ENCODE measurements around the gene TUFT1.
"Not testable (repeated sequence)": the region's sequence is repeated elsewhere in the genome, so short reads cannot be mapped to it uniquely, and the experiment has no call there.

The TUFT1 gene

DNA sequence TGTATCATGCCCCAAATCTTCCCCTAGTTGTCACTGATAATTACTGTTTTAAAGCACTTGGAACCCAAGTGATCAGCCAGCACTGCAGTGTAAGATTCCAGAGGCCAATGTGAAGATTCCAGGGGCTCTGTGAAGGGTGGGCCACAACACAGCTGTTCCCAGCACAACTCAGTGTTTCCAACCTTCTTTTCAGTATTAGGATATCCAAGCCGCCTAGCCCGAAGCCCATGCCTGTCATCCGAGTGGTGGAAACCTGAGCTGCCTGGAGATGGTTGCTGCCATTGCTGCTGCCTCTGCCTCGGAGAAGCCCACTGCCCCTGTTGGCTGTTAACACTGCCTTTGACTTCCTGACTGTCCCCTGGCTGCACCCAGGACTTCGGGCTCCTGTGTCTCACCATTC lies 41.3 kb downstream of the TUFT1 start:
- no peak for DNase-seq (ENCODE audit: low read depth)

DNA sequence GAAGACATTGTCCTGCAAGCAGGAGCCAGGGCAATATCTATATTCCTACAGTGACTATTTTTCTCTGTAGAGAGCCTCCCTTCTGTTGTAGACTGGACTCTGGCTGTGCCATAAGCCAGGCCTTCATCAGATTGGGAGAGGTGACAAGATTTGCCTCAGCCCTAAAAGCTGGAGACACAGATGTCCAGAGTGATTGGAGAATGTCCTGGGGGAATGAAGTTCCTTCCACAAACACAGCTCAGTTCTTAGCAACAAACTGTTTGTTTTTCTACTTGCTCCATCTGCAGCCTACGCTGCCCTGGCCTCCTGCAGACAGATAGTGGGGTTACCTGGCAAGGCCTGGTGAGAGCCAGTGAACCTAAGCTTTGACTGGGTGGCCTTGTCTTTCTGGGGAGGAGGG lies 41.8 kb downstream of the TUFT1 start:
- DNase-seq (ENCODE audit: low read depth), result no peak

DNA sequence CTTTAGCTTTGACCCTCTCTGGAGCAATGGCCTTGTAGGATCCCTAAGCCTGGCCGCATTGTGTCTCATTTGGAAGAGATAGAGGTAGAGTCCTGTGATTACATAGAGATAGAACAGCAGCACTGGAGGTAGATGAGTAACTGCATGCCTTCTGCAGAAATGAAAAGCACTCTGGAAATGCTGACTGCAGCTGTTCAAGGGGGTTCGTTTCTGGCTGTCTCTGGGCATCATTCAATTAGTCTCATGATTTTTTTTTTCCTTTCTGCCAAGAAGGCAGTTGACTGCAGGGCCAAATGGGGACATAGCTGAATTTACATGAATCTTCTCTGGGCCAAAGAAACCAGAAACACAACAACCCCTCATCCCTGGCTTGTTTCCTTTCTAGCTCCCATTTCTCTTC lies 43.7 kb downstream of the TUFT1 start:
- DNase-seq (ENCODE audit: low read depth), result no peak

DNA sequence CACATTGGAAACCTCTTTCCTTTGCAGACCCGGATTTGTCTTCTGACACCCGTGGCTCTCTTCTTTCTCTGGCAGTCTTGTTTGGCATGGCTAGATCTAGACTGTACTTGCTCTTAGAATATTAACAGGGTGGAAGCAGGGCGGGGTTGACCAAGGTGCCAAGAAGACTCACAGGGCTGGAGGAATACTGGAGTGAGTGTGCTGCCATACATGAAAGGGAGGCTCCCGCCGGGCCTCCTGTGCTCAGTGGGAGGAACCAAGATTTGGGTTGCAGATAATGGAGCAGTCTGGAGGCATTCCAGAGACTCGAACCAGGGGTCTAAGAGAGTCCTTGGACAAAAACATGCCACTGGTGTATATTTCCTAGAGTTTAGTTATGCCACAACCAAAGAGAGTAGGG lies 44.2 kb downstream of the TUFT1 start:
- DNase-seq (ENCODE audit: low read depth), result no peak

DNA sequence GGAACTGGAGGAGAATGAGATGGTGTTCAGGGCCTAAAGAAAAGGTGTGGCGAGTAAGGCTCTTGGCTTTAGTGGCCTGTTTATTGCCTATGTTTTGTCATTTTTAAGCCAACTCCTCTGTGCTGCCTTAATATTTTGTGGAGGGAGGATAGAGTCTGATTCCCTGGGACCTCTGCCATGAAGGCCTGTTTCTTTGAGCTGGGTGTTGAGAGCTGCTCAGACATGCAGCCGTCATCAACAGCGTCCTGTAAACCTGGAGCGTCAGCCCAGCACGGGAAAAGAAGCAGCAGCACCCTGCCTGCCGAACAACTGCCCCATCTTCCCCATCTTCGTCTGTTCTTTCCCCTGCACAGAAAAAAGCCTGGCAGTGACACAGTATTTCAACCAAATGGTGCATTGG lies 44.7 kb downstream of the TUFT1 start:
- DNase-seq (ENCODE audit: low read depth), result no peak

DNA sequence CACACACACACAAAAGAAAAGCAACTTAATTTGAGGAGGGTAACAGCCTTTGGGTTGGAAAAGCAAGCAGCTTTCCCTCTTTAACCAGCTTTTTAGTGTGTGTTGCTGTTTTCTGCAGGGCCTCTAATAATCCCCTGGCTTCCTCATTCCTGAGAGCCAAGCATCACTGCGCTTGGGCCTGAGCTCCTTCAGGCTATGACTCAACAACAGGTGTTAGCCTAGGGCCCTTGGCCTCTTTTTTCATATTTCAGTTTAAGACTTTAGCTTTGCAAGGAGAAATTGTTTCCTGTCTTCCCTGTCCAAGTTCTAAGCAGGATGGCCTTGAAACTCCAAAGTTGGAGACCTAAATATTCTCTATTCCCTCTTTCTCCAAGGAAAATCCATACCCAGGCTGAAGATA lies 45.5 kb downstream of the TUFT1 start:
- DNase-seq (ENCODE audit: low read depth), result no peak

DNA sequence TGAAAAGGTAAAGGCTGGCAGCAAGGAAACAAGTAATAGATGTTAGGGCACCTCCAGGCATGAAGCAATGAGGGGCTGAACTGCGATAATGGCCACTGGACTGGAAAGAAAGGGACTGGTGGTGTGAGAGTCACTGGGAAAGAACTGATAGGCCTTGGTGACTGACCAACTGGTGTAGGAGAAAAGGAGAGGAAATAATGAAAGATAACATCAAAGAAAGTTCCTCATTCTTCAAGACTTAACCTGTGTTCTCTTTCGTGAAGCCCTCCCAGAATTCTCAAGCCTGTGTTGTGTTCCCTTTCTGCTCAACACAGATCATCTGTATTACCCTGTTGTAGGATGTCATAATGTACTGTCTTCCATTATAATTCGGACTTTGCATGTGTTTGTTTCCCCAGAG lies 50.9 kb downstream of the TUFT1 start:
- no peak for DNase-seq (ENCODE audit: low read depth)

DNA sequence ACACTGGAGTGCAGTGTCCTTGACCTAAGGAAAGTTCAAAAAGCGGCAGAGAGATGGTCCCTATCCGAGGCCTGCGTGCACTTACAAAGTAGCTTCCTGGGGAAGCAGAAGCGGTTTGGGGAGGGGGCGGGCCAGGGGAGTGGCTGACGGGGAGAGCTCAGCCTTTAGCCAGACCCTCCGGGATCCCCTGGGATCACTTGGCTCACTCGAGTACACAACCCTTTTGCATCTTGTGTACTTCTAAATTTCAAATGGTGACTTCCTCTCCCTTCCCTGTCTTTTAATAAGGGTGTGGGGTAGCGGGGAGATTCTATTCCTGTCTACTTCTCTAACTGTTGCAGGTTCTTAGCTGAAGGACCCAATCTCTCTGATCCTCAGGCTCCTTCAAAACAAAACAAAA lies 53.6 kb downstream of the TUFT1 start:
- DNase-seq (ENCODE audit: low read depth), result no peak

DNA sequence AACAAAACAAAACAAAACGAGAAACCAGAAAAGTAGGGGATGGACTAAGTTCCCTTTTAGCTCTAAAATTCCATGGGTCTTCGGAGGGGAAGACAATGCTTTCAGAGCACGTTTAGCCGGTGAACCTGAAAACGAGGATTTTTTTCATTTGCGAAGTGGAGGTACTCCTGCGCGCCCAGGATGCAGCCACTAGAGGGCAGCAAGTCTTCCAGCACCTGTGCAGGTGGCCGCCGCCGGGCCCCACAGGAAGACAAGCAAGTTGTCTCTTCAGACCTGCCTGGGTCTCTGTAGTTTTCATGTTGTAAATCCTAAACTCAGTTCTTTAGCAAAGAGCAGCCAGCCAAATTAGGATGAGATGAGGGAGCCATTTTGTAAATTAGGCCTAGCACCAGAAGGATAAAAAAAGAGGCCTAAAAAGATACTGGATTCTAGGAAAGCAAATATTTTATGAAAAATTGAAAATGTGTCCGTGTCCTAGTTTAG lies 54.1 kb downstream of the TUFT1 start:
- DNase-seq (ENCODE audit: low read depth), result peak; percentile 76

DNA sequence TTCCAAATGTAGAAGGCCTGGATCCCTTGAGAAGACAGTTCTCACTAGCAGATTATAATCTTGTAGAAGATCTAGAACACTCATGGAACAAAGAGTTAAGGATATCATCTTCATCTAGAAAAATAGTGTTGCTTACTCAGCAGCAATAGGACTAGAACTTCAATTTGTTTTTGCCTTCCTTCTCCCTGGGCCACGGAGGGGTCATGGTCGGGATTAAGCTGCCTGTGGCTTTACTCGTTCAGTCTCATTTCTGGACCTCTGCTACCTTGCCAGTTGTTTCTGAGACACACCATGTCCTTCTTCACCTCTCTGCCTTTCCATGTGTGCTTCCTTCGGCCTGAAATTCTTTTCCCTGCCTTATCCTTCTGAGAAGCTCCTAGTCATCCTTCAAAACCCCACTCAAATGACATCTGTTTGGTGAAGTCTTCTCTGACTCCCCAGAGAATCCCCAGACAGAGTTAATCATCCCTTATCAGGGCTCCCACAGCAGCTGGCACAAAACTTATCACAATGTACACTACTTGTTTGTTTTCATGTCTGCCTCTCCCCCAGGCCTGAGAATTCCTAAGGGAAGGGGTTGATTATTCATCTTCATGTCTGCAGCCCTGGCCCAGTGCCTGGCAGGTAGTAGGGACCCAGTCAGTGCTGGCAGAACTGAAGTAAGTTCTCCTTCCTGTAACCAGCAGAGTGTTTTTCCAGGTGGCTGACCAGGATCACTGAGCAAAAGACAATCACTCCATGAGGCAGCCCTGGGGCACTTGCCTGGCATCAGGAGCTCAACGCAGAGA lies 56.3 kb downstream of the TUFT1 start:
- DNase-seq (ENCODE audit: low read depth), result no peak

DNA sequence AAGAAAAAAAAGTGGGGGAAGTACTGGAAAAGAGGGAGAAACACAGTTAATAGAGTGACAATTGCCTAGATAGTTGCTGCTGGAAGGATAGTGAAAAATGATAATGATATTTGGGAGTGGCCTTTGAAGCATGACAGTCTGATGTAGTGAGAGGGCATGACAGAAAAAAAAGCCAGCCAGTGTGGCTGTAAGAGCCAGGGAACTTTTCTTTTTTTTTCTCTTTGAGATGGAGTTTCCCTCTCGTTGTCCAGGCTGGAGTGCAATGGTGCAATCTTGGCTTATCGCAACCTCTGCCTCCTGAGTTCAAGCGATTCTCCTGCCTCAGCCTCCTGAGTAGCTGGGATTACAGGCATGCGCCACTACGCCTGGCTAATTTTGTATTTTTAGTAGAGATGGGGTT lies 62.4 kb downstream of the TUFT1 start:
- not testable (repeated sequence) for DNase-seq (ENCODE audit: low read depth)

DNA sequence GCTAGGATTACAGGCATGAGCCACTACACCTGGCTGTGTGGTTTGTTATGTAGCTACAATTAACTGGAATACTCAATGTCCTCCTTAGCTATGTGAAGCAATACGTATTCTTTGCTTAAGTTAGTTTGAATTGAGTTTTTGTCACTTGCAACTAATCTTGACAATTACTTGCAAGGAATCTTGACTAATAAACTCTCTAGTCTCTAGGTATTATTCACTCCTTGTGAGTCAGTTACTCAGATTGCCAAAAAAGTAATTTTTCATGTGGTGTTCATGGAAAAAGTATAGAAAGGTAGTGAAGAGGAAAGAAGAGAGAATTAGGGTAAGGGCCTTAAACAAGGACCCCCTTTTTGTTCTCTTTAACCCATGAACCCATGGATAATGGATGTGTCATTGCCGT lies 64.2 kb downstream of the TUFT1 start:
- no peak for DNase-seq (ENCODE audit: low read depth)

DNA sequence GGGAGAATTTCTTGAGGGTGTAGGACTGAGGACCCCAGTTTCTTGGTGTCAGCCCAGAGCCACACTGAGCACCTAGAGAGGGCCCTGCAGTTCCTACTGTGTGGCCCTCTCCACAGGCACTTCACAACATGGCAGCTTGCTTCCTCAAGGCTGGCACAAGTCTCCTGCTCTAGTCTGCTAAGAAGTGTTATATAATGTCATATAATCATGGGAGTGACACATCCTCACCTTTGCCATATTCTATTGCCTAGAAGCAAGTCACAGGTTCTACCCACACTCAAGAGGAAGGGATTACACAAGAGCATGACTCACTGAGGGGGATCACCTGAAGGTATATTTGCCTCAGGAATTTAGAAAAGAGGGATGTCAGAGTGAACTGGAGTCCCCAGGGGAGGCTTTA lies 66.3 kb downstream of the TUFT1 start:
- no peak for DNase-seq (ENCODE audit: low read depth)

DNA sequence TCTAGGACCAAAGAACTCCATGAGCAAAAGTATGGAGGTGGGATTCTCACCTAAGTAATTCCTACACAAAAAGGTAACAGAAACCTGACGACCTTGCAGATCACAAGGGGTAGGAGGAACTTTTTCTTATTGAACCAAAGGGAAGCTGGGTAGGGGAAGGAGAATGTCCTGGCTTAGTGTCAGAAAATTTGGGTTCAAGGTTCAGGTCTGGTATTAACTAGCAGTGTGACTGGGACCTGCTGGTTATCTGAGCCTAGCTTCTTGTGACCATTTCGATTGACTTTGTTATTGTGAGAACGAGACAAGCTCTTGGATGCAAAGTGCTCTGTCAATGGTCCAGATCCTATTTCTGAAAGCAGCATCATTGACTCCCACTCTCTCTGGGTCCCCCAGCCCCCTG lies 66.7 kb downstream of the TUFT1 start:
- DNase-seq (ENCODE audit: low read depth), result no peak

DNA sequence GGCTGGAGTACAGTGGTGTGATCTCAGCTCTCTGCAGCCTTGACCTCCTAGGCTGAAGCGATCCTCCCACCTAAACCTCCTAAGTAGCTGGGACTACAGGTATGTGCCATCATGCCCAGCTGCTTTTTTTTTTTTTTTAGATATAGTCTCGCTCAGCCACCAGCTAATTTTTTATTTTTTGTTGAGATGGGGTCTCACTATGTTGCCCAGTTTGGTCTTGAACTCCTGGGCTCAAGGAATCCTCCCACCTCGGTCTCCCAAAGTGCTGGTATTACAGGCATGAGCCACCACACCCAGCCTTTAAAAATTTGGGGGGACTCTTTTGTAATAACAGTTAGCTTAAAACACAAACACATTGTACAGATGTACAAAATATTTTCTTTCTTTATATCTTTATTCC lies 70.0 kb downstream of the TUFT1 start:
- no peak for DNase-seq (ENCODE audit: low read depth)

DNA sequence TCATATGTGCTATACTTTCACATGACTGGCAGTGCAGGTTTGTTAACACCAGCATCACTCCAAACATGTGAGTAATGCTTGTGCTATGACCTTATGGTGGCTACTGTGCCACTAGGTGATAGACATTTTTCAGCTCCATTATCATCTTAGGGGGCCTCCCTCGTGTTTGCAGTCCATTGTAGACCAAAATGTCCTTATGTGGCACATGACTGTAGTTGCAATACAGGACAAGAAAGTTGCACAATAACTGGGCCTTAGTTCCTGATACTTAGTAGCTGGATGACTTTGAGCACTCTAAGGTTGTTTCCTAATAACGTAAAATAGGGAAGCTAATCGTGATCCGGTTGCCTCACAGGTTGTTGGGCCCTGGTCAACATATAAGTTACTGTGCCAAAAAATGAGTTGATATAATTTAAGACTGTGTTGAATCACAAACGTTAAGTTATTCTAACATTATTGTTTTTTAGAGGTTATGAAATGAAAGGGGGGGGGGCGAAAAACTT lies 71.2 kb downstream of the TUFT1 start:
- no peak for DNase-seq (ENCODE audit: low read depth)

DNA sequence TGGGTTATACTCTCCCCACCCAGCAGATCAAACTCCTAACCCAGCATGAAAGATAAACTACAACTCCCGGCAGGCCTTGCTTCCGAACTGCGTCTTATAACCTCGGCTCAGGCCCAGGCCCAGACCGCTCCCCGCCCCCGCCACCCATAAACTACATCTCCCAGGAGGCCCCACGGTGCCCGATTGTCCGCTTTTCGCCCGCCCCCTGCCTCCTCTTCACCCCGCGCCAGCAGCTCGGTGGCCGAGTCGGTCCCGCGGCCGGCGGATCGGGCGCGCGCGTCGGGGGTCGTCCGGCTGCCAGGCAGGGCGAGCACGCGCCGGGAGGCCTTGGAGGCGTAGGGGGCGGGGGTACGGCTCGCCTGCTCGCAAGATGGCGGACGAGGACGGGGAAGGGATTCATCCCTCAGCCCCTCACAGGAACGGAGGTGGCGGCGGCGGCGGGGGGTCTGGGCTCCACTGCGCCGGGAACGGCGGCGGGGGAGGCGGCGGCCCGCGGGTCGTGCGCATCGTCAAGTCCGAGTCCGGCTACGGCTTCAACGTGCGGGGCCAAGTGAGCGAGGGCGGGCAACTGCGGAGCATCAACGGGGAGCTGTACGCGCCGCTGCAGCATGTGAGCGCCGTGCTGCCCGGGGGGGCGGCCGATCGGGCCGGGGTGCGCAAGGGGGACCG lies 71.9 kb downstream of the TUFT1 start, which contains the start of gene SNX27:
SNX27 (plus strand) TSS at position 219 of the 669 bp plus-strand sequence; CDS start at position 371, 152 bp downstream.
- peak; percentile 70 for DNase-seq (ENCODE audit: low read depth)

DNA sequence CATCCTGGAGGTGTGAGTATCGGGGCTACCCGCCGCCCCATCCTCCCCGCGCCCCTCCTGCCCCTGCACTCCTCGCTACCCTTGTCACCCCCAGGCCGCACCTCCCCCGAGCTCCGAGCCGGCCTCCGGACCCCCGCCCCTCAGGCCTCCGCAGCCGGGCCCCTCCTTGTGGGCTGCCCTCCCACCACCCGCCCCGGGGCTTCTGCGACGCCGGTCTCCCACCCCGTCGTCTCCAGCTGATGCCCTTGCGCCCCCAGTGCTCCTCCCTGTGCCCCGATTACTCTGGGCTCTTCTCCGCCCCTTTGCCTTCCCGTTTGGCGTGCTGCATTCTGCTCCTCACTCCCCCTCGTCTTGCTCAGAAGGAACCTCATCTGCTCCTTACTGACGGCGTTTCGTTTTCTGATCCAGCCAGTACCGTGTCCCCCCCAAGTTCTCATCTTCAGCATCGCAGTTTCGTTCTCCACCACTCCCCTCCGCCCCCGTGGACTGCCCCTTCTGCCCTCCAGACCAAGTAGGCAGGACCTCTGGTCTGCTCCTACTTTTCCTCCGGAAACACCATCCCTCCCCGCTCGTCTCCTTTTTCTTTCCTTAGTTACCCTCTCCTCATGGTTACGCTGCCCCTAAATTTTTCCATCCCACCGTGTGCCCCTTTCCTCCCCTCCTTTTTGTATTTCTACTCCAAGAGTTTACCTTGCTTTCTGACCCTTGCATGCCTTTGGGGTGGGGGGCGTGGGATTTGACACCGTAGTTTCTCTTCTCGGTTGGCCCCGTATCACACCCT lies 72.6 kb downstream of the TUFT1 start:
- peak; percentile 1 for DNase-seq (ENCODE audit: low read depth)

DNA sequence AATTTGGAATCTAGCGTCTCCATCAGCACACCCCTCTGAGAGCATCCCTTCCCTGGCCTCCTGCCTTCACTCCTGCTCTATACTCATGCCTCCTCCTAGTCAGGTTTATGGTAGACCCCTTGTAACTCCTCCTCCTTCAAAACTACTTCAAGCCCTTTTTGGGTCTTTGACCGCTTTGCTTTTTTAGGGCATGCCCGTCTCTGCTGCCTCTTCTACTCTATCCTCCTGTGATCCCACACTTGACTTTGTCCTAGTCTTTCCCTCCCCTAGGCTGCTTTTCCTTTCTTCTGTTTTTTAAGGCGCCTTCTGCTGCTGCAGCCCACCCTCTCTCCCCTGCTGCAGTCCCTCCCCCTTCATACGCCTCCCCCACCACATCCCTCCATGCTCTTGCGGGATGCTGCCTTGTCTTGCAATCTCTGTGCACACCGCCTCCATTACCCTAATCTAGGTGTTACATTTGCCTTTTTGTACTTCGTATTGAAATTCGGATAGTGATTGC lies 73.2 kb downstream of the TUFT1 start:
- DNase-seq (ENCODE audit: low read depth), result no peak

DNA sequence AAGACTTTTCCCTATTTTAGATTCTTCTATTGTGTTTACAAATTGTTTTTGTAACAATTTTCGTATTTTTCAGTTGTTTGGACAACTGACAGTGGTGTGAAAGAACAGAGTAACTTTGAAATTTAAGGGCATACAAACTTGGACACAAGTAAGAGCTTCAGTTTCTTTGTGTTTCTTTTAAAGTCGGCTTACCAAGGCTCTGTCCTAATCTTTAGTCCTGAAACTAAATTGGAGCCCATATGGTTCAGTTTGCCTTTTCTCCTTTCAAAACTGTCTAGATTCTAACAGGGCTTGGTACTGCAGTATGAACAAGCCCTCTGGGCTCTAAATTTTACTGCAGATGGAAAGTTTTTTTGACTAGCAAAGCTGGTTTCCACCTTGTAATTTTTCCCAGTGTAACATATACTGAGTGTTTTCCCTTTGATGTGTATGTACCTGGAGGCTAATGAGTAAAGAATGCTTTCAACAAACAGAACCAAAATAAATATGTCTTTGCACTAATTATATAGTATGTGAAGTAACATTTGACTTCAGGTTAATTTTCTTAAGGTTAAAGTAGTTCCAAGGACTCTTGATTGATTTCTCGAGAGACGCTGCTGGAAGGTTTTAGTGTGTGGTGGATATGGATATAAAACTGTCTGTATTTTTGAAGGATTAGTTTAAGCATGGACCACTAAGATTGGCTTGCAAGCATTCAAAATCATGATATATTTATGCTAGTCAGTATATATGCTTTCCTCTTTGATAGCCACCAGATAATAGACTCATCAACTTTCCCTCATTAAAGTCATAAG lies 75.8 kb downstream of the TUFT1 start:
- DNase-seq (ENCODE audit: low read depth), result no peak

DNA sequence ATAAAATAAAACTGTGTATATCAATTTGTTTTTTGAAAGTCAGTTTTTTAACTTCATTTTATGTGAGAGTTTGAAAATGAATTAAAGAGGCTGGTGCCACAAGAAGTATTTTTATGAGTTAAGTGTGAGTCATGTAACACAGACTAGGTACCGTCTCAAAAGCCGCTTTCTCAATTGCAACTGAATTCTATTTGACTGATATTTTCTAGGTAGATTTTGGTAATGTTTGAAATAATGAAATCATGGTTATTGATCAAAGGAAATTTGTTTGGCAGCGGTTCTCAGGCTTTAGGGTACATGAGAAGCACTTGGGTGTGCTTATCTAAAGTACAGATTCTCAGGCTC lies 76.4 kb downstream of the TUFT1 start:
- no peak for DNase-seq (ENCODE audit: low read depth)

DNA sequence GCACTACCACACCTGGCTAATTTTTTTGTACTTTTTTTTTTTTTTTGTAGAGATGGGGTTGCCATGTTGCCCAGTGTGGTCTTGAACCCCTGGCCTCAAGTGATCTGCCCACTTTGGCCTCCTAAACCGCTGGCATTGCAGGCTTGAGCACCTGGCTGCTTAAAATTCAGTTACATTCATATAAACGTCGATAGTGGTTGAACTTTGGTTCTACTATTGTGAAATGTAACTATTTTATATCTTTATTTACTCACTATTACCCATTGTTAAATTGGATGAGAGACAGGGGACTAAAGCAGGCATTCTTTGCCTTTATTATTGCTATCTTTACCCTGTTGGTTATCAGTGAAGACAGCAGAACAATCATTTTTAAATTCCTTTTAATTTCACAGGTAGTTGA lies 77.9 kb downstream of the TUFT1 start:
- DNase-seq (ENCODE audit: low read depth), result no peak
